Measurements from ENCODE around the gene DMAC2L.
A peak's percentile ranks its signal among the peaks of the same experiment; 100 is the strongest.
"Not testable (repeated sequence)": the region's sequence is repeated elsewhere in the genome, so short reads cannot be mapped to it uniquely, and the experiment has no call there.

DMAC2L gene

DNA sequence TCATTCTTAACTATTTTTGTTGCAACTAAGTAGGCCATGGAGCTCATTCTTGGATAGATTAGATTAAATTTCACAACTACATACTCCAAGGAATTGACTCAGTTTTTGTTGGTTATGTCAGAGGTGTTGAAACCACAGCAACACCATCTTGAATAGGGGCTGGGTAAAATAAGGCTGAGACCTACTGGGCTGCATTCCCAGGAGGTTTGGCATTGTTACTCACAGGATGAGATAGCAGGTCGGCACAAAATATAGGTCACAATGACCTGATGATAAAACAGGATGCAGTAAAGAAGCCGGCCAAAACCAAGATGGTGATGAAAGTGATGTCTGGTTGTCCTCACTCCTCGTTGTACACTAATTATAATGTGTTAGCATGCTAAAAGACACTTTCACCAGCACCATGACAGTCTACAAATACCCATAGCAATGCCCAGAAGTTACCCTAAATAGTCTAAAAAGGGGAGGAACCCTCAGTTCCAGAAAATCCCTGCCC is 20.9 kb downstream of the DMAC2L start:
- no peak for DNase-seq

DNA sequence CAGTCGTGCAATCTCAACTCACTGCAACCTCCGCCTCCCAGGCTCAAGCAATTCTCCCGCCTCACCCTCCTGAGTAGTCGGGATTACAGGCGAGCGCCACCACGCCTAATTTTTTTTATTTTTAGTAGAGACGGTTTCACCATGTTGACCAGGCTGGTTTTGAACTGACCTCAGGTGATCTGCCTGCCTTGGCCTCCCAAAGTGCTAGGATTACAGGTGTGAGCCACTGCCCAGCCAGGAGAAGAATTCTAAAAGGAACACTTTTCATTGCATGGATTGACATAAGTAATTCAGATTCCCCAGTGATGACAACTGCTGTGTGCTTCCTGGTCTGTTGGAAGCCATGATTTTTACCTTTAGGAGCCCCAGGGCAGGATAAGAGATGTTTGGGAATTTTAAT is 22.1 kb downstream of the DMAC2L start:
- no peak for DNase-seq

DNA sequence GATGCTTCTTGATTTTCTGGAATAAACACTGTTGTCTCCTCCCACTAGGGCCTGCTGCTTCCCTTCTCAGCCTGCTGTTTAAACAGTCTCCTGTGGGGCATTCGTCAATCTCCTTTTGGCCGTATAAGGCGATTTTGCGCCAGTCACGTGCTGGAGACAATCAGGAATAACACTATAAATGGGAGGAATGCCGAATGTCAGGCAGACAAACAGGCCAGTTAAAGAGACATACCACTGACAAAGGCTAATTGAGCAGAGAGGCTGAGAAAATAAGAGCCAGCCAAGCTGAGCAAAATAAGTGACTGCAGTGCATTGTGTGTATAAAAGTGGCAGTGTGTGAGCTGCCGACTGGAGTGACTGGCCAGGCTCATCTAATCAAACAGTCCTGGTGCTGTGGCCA is 23.3 kb downstream of the DMAC2L start:
- DNase-seq, result peak; percentile 86

DNA sequence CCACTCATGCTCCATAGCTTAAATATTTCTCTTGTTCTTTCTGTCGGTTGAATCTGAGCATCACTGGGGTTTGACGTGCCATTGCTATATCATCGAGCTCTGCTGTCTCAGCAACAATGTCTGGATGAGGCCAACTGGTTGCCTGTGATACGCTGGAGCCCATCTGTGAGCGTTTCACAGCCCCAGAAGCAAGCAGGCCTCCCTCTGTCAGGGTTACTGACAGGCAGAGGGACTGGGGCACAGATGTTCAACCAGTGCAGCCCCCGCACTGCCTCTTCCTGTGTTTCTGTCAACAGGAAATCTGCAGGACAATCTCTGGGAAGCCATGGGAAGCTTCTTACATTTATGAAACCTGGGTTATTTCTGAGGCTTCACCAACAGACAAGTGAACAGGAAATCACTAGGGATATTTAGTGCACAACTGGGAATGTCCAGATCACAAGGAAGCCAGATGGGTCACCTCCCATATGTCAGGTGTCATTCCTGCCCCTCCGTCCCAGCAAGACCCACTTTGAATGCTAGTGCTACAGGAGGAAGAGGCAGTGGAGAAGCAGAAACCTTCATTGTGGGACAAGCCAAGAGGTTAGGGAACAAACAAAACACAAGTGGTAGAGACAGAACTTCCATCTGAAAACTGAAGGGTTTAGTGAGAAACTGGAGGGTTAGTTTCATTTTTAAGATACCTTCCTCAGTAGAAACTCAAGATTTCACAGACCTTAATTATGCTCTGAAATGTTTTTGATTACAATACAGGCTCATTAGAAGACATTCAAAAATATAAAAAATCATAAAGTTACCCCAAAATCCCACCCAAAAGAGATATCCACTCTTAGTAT is 24.1 kb downstream of the DMAC2L start:
- peak; percentile 78 for DNase-seq

DNA sequence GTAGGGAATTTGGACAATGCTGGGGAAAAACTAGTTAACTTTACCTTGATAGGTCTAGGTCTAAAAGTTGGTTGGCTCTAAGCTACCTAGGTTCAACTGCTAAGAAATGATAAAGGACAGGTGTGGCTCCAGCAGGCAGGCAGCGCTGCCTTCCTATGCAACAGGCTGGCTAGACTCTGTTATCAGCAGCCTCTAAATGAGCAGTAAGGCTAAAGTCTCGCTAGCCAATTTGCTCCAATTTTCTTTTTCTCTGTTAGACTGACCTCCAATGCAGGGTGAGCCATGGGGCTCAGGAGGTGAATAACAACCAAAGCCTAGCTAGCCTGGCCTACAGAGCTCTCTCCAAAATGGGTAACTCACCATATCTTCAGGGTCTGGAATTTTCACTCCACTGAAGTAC is 26.5 kb downstream of the DMAC2L start:
- no peak for DNase-seq

DNA sequence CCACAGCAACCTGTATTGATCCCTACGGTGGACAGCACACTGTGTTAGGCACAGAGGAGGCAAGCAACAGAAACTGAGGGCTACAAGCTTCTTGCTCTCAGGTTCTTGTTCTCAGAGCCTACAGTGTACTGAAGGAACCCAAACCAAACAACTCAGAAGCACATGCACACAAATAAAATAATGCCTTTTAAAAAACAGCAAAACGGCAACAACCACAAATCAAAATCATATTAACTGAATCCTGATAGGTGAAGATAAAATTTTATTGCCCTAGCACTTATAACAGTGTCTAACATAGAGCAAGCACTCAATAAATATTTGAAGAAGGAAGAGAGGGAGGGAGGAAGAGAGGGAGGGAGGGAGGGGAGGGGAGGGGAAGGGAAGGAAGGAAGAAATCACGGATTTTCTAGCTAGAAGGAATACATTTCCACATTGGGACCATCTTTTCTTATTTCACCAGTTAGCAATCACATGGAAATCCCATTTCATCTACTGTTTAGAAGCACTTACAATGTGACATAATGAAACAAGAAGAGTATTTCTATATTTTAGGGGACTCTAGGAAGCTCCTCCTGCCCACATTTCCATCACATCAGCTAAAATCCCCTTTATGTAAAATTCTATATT is 27.2 kb downstream of the DMAC2L start:
- DNase-seq, result no peak

DNA sequence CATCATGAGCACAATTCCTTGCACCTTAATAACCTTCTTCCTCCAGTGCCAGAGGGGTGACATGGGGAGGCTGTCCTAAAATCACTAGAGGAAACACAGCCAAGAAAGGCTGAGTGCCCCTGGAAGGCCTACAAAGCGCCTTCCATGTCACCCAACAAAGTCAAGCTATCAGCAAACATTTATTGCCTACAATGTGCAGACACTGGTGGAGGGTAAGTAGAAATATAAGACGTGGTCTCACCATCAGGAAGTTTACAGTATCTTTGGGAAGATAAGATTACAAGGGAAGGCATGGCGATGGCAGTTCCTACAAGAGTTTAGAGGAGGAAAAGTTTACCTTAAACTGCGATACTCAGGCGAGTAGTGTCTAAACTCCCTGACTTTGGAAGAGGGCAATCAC is 27.9 kb downstream of the DMAC2L start:
- no peak for DNase-seq

DNA sequence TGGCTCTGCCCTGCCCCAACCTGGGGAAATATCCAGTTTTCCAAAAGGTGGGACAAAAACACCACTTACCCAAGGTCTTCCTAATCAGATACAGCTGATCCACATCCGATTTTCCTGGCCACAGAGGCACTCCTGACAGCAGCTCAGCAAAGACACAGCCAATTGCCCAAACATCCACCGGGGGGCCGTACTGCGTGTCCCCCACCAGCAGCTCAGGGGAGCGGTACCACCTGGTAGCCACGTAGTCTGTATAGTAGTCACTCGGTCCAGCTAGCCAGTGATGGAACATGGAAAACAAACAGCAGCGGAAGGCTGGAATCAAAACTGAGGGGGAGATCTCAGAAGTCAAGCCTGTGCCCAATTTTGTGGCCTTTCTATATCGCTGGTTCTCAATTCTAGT is 28.8 kb downstream of the DMAC2L start:
- DNase-seq, result no peak

DNA sequence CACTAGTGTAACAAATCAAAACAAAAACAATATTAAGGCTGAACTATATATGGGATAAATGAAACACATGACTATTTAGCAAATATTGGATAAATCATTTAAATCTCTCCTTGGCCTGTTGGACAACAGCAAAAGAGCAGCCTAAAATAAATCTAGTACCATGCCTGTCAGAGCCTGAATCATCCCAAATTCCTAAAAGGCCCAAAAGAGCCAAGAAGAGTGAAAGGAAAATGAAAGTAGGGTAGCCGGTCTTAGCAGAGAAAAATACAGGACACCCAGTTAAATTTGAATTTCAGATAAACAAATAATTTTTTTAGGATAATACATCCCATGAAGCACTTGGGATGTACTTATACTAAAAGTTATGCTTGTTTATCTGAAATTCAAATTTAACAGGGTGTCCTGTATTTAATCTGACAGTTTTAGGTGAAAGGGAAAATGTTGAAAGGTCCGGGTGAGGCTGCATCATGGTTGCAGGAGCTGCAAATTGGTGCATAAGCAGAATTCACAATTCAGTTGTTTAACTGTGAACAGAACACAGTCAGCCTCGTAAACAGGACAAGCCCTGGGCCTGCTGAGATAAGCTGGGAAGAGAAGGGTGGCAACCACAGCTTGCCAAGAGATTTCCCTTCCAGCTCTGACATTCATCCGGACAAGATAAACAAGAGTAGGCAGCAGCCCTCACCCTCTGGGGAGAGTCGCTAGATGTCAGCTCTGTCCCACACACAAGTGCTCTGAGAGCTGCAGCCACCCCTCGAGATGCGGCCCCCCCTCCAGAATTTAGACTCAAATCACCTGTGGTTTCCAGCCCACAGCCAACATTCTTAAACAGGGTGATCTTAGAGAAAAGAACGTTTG is 30.3 kb downstream of the DMAC2L start:
- peak; percentile 63 for DNase-seq

DNA sequence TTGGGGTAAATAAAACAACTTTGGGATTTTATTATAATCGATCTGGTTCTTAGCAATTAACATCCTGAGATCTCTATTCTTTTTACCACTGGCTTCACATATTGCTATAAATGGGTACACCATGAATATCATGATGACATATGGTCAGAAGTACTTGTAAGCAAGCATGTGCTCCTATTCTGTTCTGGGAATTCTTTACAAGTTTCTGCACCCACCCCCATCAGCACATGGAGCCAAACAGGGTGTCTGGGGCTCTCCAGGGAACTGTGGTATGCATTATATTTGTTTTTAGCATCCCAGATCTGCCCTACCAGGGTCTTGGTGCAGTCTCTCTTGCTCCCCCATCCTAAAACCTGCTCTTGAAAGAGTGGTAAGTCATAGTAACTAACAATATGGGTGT is 31.3 kb downstream of the DMAC2L start:
- DNase-seq, result no peak

DNA sequence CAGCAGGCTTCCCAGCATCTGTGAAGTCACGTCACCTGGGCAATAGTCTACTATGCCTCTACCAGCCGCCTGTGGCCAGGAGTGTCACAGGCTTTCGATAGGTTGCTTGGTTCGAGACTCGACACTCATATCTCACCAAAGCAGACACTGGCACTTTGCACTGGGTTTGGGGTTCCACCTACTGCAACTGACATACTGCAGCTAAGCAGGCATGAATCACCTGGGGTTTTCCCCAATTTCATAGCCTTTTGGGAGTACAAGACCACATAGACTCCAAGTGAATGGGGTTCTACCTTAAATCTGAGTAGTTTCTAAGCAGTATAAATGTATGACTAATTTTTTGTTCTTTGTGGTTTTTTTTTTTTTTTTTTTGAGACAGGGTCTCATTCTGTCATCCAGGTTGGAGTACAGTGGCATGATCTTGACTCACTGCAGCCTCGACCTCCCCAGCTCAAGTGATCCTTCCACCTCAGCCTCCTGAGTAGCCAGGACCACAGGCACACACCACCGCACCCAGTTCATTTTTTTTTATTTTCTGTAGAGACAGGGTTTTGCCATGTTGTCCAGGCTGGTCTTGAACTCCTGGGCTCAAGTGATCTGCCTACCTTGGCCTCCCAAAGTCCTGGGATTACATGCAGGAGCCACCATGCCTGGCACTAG is 32.1 kb downstream of the DMAC2L start:
- no peak for DNase-seq

DNA sequence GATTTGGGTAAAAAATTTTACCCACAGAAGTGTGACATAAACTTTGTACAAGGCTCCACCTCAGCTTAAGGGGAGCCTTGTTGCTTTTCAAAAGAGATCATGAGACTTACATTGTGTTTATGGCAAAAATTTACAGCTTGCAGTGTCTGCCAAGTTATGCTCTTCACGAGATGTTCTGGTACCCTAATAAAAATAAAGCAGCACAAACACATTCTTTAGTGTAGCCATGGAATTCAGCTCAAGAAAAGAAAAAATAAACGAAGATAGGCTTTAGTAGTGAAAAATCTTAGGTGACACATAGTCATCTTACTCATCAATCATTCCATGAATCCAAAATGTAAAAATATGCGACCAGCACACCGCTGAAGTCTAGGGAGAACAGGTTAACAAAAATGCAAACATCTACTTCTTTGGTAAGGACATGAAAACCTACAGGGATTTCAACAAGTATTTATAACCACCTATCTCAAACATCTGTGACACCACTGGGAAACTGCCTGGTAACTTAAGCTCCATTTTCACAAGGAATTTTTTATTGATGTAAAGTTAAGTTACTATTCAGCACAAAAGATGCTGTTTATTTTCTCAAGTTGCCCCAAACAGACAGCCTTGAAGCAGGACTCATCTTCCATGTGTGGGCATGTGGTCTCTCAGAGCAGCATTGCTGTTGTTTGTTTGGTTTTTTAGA is 32.9 kb downstream of the DMAC2L start:
- DNase-seq, result no peak

DNA sequence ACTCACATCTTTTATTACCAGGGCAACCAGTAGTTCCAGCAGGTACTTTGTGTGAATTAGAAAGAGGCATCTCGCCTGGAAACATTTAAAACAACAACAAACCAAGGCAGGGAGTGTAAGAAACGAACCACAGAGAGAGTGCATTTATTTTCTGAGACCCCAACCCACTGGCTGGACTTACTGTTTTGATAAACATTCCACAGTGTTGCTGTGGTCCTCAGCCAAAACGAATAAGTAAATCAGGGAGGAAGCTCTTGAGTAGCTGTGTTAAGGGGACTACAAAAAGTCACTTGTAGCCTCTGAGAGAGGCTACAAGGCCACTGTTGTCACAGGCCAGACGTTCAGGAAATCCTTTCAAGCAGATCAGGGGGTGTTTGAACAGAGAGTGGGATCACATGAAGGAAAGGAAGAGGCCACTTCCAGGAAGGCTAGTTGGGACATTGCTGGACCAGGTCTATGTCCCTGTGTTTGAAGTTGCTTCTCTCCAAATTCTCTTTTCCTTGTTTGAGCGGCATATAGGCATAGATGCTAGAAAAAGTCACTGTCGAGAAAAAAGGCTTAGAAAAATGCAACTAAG is 33.8 kb downstream of the DMAC2L start:
- DNase-seq, result peak; percentile 19

DNA sequence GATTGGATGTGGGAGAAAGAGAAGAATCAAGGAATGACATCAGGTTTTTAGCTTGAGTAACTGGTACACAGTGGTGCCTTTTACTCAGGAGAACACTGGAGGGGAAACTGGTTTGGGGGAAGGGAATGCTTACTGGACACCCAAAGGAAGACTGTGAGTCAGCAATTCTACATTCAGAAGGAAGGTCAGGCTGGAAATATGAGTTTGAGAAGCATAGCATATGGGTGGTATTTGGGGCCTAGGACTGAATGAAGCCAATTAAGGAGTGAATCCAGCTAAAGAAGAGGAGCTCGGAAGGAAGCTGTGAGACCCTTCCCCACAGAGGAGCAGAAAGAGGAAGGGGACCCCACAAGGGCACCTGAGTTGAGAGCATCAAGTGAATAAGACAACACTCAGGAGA is 35.4 kb downstream of the DMAC2L start:
- DNase-seq, result no peak

DNA sequence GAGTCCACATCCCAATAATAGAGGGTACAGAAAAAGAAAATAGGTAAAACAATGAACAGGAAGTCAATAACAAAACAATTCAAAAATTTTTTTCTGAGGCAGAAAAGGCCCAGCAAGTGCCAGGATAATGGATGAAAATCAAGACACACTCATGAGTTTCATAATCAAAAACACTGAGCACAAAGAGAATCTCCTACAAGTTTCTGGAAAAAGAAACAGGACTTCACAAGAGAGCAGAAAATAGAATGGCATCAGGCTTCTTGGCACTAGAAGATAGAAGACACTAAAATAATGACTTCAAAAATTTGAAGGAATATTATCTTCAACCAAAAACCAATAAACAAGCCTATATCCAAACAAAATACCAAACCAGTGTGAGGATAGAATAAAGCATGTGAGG is 36.8 kb downstream of the DMAC2L start:
- no peak for DNase-seq

DNA sequence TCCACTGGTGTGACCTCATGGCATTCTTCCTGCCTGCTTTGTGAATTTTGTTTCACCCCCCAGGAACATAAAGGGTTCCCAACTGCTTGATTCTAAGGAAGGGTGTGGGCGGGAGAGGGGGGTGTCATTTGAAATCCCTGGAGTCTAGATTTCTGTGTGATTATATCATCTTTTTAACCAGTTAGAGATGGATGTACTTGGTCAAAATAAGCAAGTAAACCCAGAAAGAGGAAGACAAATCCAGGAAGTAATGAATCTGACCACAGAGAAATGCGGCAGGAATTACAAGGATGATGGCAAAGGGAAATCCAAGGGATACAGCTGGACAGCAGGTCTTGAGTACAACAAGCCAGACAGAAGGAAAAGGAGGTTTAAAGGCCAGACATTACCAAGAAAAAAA is 38.9 kb downstream of the DMAC2L start:
- DNase-seq, result no peak

DNA sequence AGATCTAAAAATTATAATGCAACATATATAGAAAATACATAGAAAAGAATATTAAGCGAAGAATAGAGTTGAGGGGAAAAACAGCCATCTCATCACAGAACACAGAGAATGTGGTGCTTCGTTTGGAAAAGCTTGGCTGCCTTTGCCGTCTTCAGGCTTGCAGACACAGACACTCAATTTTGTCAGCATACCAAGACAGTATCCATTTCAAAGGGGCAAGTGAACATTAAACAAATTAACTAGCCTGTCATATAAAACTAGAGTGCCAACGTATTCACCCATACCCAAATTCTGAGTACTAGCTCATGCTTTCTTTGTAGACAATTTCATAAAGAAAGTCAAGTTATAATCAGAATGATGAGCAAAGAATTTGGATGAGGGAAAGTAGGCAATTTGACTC is 40.5 kb downstream of the DMAC2L start:
- DNase-seq, result peak; percentile 25

DNA sequence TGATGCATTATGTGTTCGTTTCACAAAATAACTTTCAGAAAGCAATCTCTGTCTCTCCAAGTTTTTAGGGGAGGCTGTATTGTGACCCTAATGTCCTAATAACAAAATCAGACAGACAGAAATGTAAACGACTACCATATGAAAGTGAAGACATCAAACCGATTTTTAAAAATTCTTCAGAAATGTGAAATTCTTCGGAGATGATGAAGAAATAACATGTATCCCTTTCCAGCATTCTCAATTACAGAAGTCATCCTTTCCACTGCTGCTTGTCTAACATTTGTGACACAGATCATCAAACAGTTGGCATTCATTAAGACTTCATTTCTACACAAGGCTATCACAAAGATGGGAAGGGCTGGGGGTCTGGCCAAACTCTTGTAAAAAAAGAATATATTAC is 41.0 kb downstream of the DMAC2L start:
- DNase-seq, result no peak

DNA sequence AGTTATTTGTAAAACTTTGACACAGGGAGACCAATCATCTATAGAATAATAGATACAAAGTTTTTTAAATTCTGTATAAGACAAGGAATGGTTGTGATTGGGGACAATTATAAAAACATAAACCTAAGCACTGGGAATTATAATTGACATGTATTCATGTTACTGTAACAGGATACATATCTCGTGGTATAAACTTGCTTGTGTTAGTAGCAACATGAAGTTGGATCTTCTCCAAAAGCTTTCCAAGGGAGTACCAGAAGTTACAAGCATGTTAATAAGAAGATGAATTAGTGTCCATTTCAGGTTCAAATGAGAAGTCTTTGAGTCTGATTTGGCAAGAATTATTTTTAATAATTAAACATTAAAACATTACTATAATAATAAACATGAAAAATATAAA is 42.4 kb downstream of the DMAC2L start:
- DNase-seq, result no peak

DNA sequence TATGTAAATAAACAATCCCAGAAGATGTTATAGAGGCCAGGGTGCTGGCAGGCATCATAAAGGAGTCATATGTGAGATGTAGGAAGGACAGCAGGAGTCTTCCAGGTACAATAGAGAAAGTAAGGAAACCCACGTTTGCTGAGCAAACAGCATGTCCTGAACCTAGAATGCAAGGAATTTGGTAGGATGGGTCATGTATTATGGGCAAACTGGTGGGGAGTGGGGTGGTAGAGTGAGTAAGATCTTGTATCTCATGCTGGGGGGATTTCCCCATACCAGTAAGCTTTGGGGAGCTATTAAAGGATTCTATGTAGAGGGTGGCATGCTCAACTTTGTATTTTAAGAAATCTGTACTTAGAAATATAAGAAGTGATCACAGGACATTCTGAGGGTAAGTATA is 43.6 kb downstream of the DMAC2L start:
- no peak for DNase-seq

DNA sequence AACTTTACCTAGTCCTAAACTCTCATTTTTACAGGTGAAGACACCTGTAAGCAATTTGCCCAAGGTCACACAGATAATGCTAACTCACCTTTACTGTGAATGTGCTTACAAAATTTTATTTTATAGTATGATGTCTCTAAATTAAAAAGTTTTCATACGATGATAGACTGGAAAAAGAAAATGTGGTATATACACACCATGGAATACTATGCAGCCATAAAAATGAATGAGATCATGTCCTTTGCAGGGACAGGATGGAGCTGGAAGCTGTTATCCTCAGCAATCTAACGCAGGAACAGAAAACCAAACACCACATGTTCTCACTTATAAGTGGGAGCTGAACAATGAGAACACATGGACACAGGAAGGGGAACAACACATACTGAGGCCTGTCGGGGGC is 44.2 kb downstream of the DMAC2L start:
- DNase-seq, result not testable (repeated sequence)

DNA sequence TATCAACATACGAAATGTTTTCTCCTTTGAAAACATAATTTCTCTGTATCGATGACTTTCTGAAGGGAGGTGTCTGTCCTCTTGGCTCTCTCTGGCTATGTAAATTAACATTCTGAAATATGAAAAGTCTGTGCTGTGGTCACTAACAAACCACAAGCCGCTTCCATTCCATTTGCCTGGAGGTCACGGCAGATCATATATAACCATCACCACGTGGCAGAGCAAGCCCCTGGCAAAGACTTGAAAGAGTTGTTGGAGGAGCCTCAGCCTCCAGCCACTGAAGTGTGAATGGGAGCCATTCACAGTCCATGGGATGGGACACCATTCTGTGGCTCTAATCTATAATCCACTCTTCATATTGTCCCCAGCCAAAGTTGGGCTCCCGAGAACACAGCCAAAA is 45.0 kb downstream of the DMAC2L start:
- no peak for DNase-seq
